NOMO-1 treated with DMSO at 0.1 percent for 48 hours (cell line): ENCODE measurements around the gene RRAS2.
A peak's percentile ranks its signal among the peaks of the same experiment; 100 is the strongest.
"Not testable (repeated sequence)": the region's sequence is repeated elsewhere in the genome, so short reads cannot be mapped to it uniquely, and the experiment has no call there.

ENCODE experiments used
- DNase-seq: peaks from one replicate; lab custom pipeline; 2025; ENCODE audit not compliant: unreplicated experiment; lab: John Stamatoyannopoulos, UW

The RRAS2 gene

GRCh38 chr11:14358729-14359439 lies at the start of gene RRAS2:
Gene RRAS2 (minus strand): TSS chr11:14359183. CDS start chr11:14358870, 313 bp downstream.
- peak; percentile 41 for DNase-seq

- no peak for DNase-seq
Measured at GRCh38 chr11:14408612-14409011, 49.6 kb upstream of the RRAS2 start.

GRCh38 chr11:14406116-14406515 lies 47.1 kb upstream of the RRAS2 start:
- not testable (repeated sequence) for DNase-seq

GRCh38 chr11:14403528-14403927 lies 44.5 kb upstream of the RRAS2 start:
- not testable (repeated sequence) for DNase-seq

GRCh38 chr11:14399087-14399486 lies 40.1 kb upstream of the RRAS2 start:
- DNase-seq, result no peak

GRCh38 chr11:14396273-14396672 lies 37.3 kb upstream of the RRAS2 start:
- no peak for DNase-seq

GRCh38 chr11:14393889-14394288 lies 34.9 kb upstream of the RRAS2 start:
- DNase-seq, result no peak

- no peak for DNase-seq
Measured at GRCh38 chr11:14393129-14393528, 34.1 kb upstream of the RRAS2 start.

GRCh38 chr11:14390669-14391068 lies 31.7 kb upstream of the RRAS2 start:
- no peak for DNase-seq

GRCh38 chr11:14388352-14388751 lies 29.4 kb upstream of the RRAS2 start:
- no peak for DNase-seq

GRCh38 chr11:14386895-14387480 lies 28.0 kb upstream of the RRAS2 start:
- no peak for DNase-seq

- DNase-seq, result no peak
Measured at GRCh38 chr11:14386081-14386480, 27.1 kb upstream of the RRAS2 start.

- no peak for DNase-seq
Measured at GRCh38 chr11:14384338-14384737, 25.4 kb upstream of the RRAS2 start.

- no peak for DNase-seq
Measured at GRCh38 chr11:14381968-14382367, 23.0 kb upstream of the RRAS2 start.

- no peak for DNase-seq
Measured at GRCh38 chr11:14380947-14381561, 22.1 kb upstream of the RRAS2 start.

GRCh38 chr11:14380125-14380936 lies 21.3 kb upstream of the RRAS2 start:
- DNase-seq, result no peak

- DNase-seq, result no peak
Measured at GRCh38 chr11:14378171-14378570, 19.2 kb upstream of the RRAS2 start.

GRCh38 chr11:14376920-14377319 lies 17.9 kb upstream of the RRAS2 start:
- no peak for DNase-seq

- DNase-seq, result no peak
Measured at GRCh38 chr11:14374922-14375830, 16.2 kb upstream of the RRAS2 start.

GRCh38 chr11:14373941-14374646 lies 15.1 kb upstream of the RRAS2 start:
- peak; percentile 22 for DNase-seq
